PC-3 (cell line): ENCODE measurements around the gene ABO. TPM values are rescaled to one million over a fixed set of nuclear protein-coding genes. Genes with fewer than 3 reads are reported as not detected.
A peak's percentile ranks its signal among the peaks of the same experiment; 100 is the strongest.
"Not testable (repeated sequence)": the region's sequence is repeated elsewhere in the genome, so short reads cannot be mapped to it uniquely, and the experiment has no call there.

Experiments used
- ATAC-seq: fragments of 200-7000 bp; cut with Tn5 transposase; 2 replicates; pipeline ENCODE4 v1.9.1; 2020; ENCODE audit warnings: mild to moderate bottlenecking, moderate library complexity
- BruUV-seq: library from RNA; stranded (reverse); fragments of 400-500 nt; replicated peaks from 2 replicates; lab custom pipeline; 2021; lab: Mats Ljungman, UMichigan
- CTCF ChIA-PET: fragments of 300-600 bp; sonication (Branson Sonifier 250); formaldehyde crosslinking; loops from one replicate; lab custom pipeline; 2022; ENCODE audit warnings: antibody characterized with exemption; lab: Charles Lee
- POLR2A ChIA-PET: fragments of 300-600 bp; sonication (Branson Sonifier 250); formaldehyde crosslinking; loops from one replicate; lab custom pipeline; 2022; ENCODE audit warnings: antibody characterized with exemption; ENCODE audit not compliant: unreplicated experiment; lab: Charles Lee
- DNase-seq: peaks from one replicate; pipeline ENCODE4 v3.0.0-alpha.2; 2015
- H2AFZ ChIP-seq: fragments of 300-600 bp; sonication (generic); 2 replicates; pipeline ENCODE4 v1.6.0; 2016; ENCODE audit warnings: antibody characterized with exemption, low read length
- H3F3A ChIP-seq: fragments of 300-600 bp; sonication (generic); one replicate; pipeline ENCODE4 v1.6.0; 2017; ENCODE audit warnings: antibody characterized with exemption, low read length, control low read depth, mild to moderate bottlenecking; ENCODE audit not compliant: unreplicated experiment
- H3K27ac ChIP-seq: fragments of 300-600 bp; sonication (generic); 2 replicates; pipeline ENCODE4 v1.5.1; 2016; ENCODE audit warnings: mild to moderate bottlenecking, low read length
- H3K27me3 ChIP-seq: fragments of 300-600 bp; sonication (generic); 2 replicates; pipeline ENCODE4 v1.6.1; 2016; ENCODE audit warnings: low read length, mixed read lengths
- H3K36me3 ChIP-seq: fragments of 300-600 bp; sonication (generic); 2 replicates; pipeline ENCODE4 v1.6.1; 2016; ENCODE audit warnings: low read depth, mixed run types, low read length, mixed read lengths
- H3K4me1 ChIP-seq: fragments of 300-600 bp; sonication (generic); 2 replicates; pipeline ENCODE4 v1.5.1; 2016; ENCODE audit warnings: low read length; ENCODE audit not compliant: insufficient read depth
- H3K4me2 ChIP-seq: fragments of 300-600 bp; sonication (generic); 2 replicates; pipeline ENCODE4 v1.6.0; 2016; ENCODE audit warnings: low read length
- H3K4me3 ChIP-seq: fragments of 300-600 bp; sonication (generic); 2 replicates; pipeline ENCODE4 v1.5.1; 2016; ENCODE audit warnings: mild to moderate bottlenecking, low read length, mixed read lengths
- H3K79me2 ChIP-seq: fragments of 300-600 bp; sonication (generic); 2 replicates; pipeline ENCODE4 v1.6.1; 2017; ENCODE audit warnings: low read length, mixed read lengths
- H3K9ac ChIP-seq: fragments of 300-600 bp; sonication (generic); 2 replicates; pipeline ENCODE4 v1.6.0; 2016; ENCODE audit warnings: mild to moderate bottlenecking, low read length
- H3K9me2 ChIP-seq: fragments of 300-600 bp; sonication (generic); replicated peaks from 2 replicates; pipeline ENCODE4 v1.6.1; 2016; ENCODE audit warnings: mixed run types, low read length, mixed read lengths
- H3K9me3 ChIP-seq: fragments of 300-600 bp; sonication (generic); 2 replicates; pipeline ENCODE4 v1.6.1; 2016; ENCODE audit warnings: low read length, mixed read lengths
- H4K20me1 ChIP-seq: fragments of 300-600 bp; sonication (generic); 2 replicates; pipeline ENCODE4 v1.6.1; 2016; ENCODE audit warnings: low read length, mixed read lengths
- CTCF ChIP-seq: fragments of 300-600 bp; sonication (generic); conservative IDR thresholded peaks from 2 replicates; pipeline ENCODE4 v1.5.1; 2017; ENCODE audit warnings: antibody characterized with exemption, low read depth, mild to moderate bottlenecking, low read length
- EZH2 ChIP-seq: fragments of 300-600 bp; sonication (generic); IDR thresholded peaks from one replicate; pipeline ENCODE4 v1.6.1; 2017; ENCODE audit warnings: antibody characterized with exemption, mild to moderate bottlenecking, low read length; ENCODE audit not compliant: unreplicated experiment
- EZH2phosphoT487 ChIP-seq: fragments of 300-600 bp; sonication (generic); IDR thresholded peaks from 2 replicates; pipeline ENCODE4 v1.6.1; 2018; ENCODE audit warnings: mild to moderate bottlenecking, antibody characterized with exemption, low read length, borderline replicate concordance
- intact Hi-C: fragments of 100-400 bp; cut with micrococcal nuclease; formaldehyde crosslinking; loops from 2 replicates; pipeline ENCODE4 v1.9.0; 2023
- total RNA-seq: library from RNA; depleted of rRNA; stranded (reverse); fragments of >200 nt; gene quantifications from 2 replicates; pipeline ENCODE4 v1.2.3, GENCODE V29; 2014

Gene ABO
- total RNA-seq, 1 experiment from 2014 or later, result not detected

- no peak overlapping the region for H3K4me3 ChIP-seq
- ATAC-seq (no peak), DNase-seq (no peak)
- ChIA-PET POLR2A (no interaction called here), CTCF (interaction anchor here (0.7 kb wide), 1 partner anchor 461 kb away, joined by 5 read pairs; no protein-coding TSS in a partner anchor)
- H3F3A ChIP-seq, result no peaks in the 10 kb centered on the region
- intact Hi-C loops, result no loop called here
- no peaks in the 10 kb centered on the region for H3K4me1 ChIP-seq
- no peak overlapping the region for H3K4me2 ChIP-seq
- H4K20me1 ChIP-seq, result no peaks in the 10 kb centered on the region
- TF ChIP-seq CTCF (no peak), EZH2phosphoT487 (no peak), EZH2 (no peak)
- H3K9me2 ChIP-seq, result no peaks in the 10 kb centered on the region
- H3K27ac ChIP-seq, result no peak overlapping the region
- no peaks in the 10 kb centered on the region for H3K79me2 ChIP-seq
- no peak overlapping the region for H2AFZ ChIP-seq
- H3K9ac ChIP-seq, result no peak overlapping the region
- H3K9me3 ChIP-seq, result no peaks in the 10 kb centered on the region
- H3K36me3 ChIP-seq, result no peaks in the 10 kb centered on the region
- no peaks in the 10 kb centered on the region for H3K27me3 ChIP-seq
- BruUV-seq, result no TSS peak
Observed at GRCh38 chr9:133230093-133230492, 44.9 kb downstream of the ABO start.

GRCh38 chr9:133228474-133229193, 46.4 kb downstream of the ABO start:
- H3K4me1 ChIP-seq, BruUV-seq, H3F3A ChIP-seq, H3K27me3 ChIP-seq, H3K9me2 ChIP-seq, H3K9ac ChIP-seq, H3K79me2 ChIP-seq, H3K9me3 ChIP-seq, CTCF ChIA-PET, POLR2A ChIA-PET, H3K27ac ChIP-seq, H3K36me3 ChIP-seq, H4K20me1 ChIP-seq, H2AFZ ChIP-seq, intact Hi-C loops, H3K4me3 ChIP-seq, ATAC-seq, H3K4me2 ChIP-seq: not testable (repeated sequence)
- peak; percentile 9 for DNase-seq

- H3K9ac ChIP-seq, H3K4me1 ChIP-seq, ATAC-seq, H3K9me2 ChIP-seq, intact Hi-C loops, H3F3A ChIP-seq, BruUV-seq, H3K36me3 ChIP-seq, DNase-seq, CTCF ChIA-PET, POLR2A ChIA-PET, H3K27ac ChIP-seq, H2AFZ ChIP-seq, H3K4me2 ChIP-seq, H3K27me3 ChIP-seq, H4K20me1 ChIP-seq, H3K79me2 ChIP-seq, H3K4me3 ChIP-seq, H3K9me3 ChIP-seq: not testable (repeated sequence)
Observed at GRCh38 chr9:133227996-133228395, 47.0 kb downstream of the ABO start.
